Effector memory CD4-positive, alpha-beta T cell (primary cell): ENCODE results near the gene LANCL2.

ENCODE experiments used
- DNase-seq, 3 donors: peaks; one replicate each; pipeline ENCODE4 v3.0.0-alpha.2; 2020
- H3K27ac ChIP-seq: 2 replicates; pipeline ENCODE4 v1.7.0; 2013; ENCODE audit warnings: mild to moderate bottlenecking, low read length, moderate library complexity; ENCODE audit not compliant: insufficient read depth, poor library complexity, severe bottlenecking
- H3K27me3 ChIP-seq: replicated peaks from 2 replicates; pipeline ENCODE4 v1.7.0; 2013; ENCODE audit warnings: mild to moderate bottlenecking, low read length; ENCODE audit not compliant: insufficient read depth, control insufficient read depth, poor library complexity, severe bottlenecking
- H3K36me3 ChIP-seq: 2 replicates; pipeline ENCODE4 v1.7.0; 2013; ENCODE audit warnings: mild to moderate bottlenecking, low read length, moderate library complexity; ENCODE audit not compliant: control insufficient read depth, insufficient read depth
- H3K4me1 ChIP-seq: 2 replicates; pipeline ENCODE4 v1.7.0; 2013; ENCODE audit warnings: low read length, mild to moderate bottlenecking; ENCODE audit not compliant: control insufficient read depth, insufficient read depth, poor library complexity, severe bottlenecking
- H3K4me3 ChIP-seq: 2 replicates; pipeline ENCODE4 v1.7.0; 2013; ENCODE audit warnings: low read length, low read depth, mild to moderate bottlenecking; ENCODE audit not compliant: insufficient read depth, poor library complexity, severe bottlenecking
- H3K9me3 ChIP-seq: 2 replicates; pipeline ENCODE4 v1.7.0; 2013; ENCODE audit warnings: mild to moderate bottlenecking, low read length, moderate library complexity; ENCODE audit not compliant: control insufficient read depth

The LANCL2 gene

GRCh38 chr7:55377162-55377817 lies 12.2 kb downstream of the LANCL2 start:
- Histone ChIP-seq H3K9me3 (no peaks in the 10 kb centered on the region), H3K27ac (no peak overlapping the region), H3K4me1 (no peaks in the 10 kb centered on the region), H3K4me3 (no peak overlapping the region), H3K27me3 (no peaks in the 10 kb centered on the region), H3K36me3 (no peaks in the 10 kb centered on the region)
- DNase-seq = no peak

GRCh38 chr7:55379285-55379684 lies 14.1 kb downstream of the LANCL2 start:
- H3K4me3 ChIP-seq = no peak overlapping the region
- H3K36me3 ChIP-seq = no peaks in the 10 kb centered on the region
- H3K27ac ChIP-seq = no peak overlapping the region
- no peaks in the 10 kb centered on the region for H3K9me3 ChIP-seq
- no peaks in the 10 kb centered on the region for H3K4me1 ChIP-seq
- no peaks in the 10 kb centered on the region for H3K27me3 ChIP-seq
- no peak for DNase-seq

- H3K27ac ChIP-seq = no peak overlapping the region
- no peaks in the 10 kb centered on the region for H3K36me3 ChIP-seq
- H3K4me1 ChIP-seq = no peaks in the 10 kb centered on the region
- H3K27me3 ChIP-seq = no peaks in the 10 kb centered on the region
- peaks cover 1% of the 10 kb centered on the region for H3K9me3 ChIP-seq
- no peak overlapping the region for H3K4me3 ChIP-seq
- DNase-seq = no peak
Measured at GRCh38 chr7:55381189-55381588, 16.1 kb downstream of the LANCL2 start.

GRCh38 chr7:55381696-55382095 lies 16.6 kb downstream of the LANCL2 start:
- Histone ChIP-seq H3K9me3 (peaks cover 6% of the 10 kb centered on the region), H3K27me3 (no peaks in the 10 kb centered on the region)

GRCh38 chr7:55382251-55382650 lies 17.1 kb downstream of the LANCL2 start:
- no peaks in the 10 kb centered on the region for H3K4me1 ChIP-seq
- H3K27me3 ChIP-seq = no peaks in the 10 kb centered on the region
- H3K27ac ChIP-seq = no peak overlapping the region
- H3K9me3 ChIP-seq = peaks cover 8% of the 10 kb centered on the region
- DNase-seq = no peak
- no peaks in the 10 kb centered on the region for H3K36me3 ChIP-seq
- no peak overlapping the region for H3K4me3 ChIP-seq

More at GRCh38 chr7:55381696-55382095, 16.6 kb downstream of the LANCL2 start:
- no peak overlapping the region for H3K4me3 ChIP-seq
- no peaks in the 10 kb centered on the region for H3K4me1 ChIP-seq
- no peaks in the 10 kb centered on the region for H3K36me3 ChIP-seq
- no peak for DNase-seq
- H3K27ac ChIP-seq = no peak overlapping the region

- Histone ChIP-seq H3K27me3 (no peaks in the 10 kb centered on the region), H3K4me1 (no peaks in the 10 kb centered on the region), H3K9me3 (peaks cover 8% of the 10 kb centered on the region), H3K4me3 (no peak overlapping the region), H3K36me3 (no peaks in the 10 kb centered on the region), H3K27ac (no peak overlapping the region)
- no peak for DNase-seq
Measured at GRCh38 chr7:55386541-55386940, 21.4 kb downstream of the LANCL2 start.

- no peaks in the 10 kb centered on the region for H3K36me3 ChIP-seq
- H3K27ac ChIP-seq = no peak overlapping the region
- no peak for DNase-seq
- no peaks in the 10 kb centered on the region for H3K27me3 ChIP-seq
- H3K4me3 ChIP-seq = no peak overlapping the region
- H3K9me3 ChIP-seq = peaks cover 8% of the 10 kb centered on the region
- no peaks in the 10 kb centered on the region for H3K4me1 ChIP-seq
Measured at GRCh38 chr7:55387062-55387965, 22.2 kb downstream of the LANCL2 start.

GRCh38 chr7:55396233-55396785 lies 31.2 kb downstream of the LANCL2 start:
- DNase-seq = no peak

GRCh38 chr7:55397617-55398016 lies 32.5 kb downstream of the LANCL2 start:
- no peak for DNase-seq
- H3K36me3 ChIP-seq = no peaks in the 10 kb centered on the region
- H3K4me1 ChIP-seq = no peaks in the 10 kb centered on the region
- no peaks in the 10 kb centered on the region for H3K9me3 ChIP-seq
- H3K27ac ChIP-seq = no peak overlapping the region
- H3K27me3 ChIP-seq = no peaks in the 10 kb centered on the region
- H3K4me3 ChIP-seq = no peak overlapping the region

More at GRCh38 chr7:55396233-55396785, 31.2 kb downstream of the LANCL2 start:
- Histone ChIP-seq H3K36me3 (no peaks in the 10 kb centered on the region), H3K4me1 (no peaks in the 10 kb centered on the region), H3K9me3 (no peaks in the 10 kb centered on the region), H3K4me3 (no peak overlapping the region), H3K27ac (no peak overlapping the region), H3K27me3 (no peaks in the 10 kb centered on the region)

- H3K36me3 ChIP-seq = no peaks in the 10 kb centered on the region
- H3K4me1 ChIP-seq = no peaks in the 10 kb centered on the region
- H3K9me3 ChIP-seq = no peaks in the 10 kb centered on the region
- no peak for DNase-seq
- H3K4me3 ChIP-seq = no peak overlapping the region
- H3K27ac ChIP-seq = no peak overlapping the region
- no peaks in the 10 kb centered on the region for H3K27me3 ChIP-seq
Measured at GRCh38 chr7:55400191-55400590, 35.1 kb downstream of the LANCL2 start.
